Mesendoderm (in vitro differentiated cells): ENCODE data around the gene RALGDS.
A peak's percentile ranks its signal among the peaks of the same experiment; 100 is the strongest.
"Not testable (repeated sequence)": the region's sequence is repeated elsewhere in the genome, so short reads cannot be mapped to it uniquely, and the experiment has no call there.

Experiments used
- DNase-seq: peaks from one replicate; pipeline ENCODE4 v3.0.0; 2013
- H2AK5ac ChIP-seq: 2 replicates; pipeline ENCODE4 v1.6.1; 2013; ENCODE audit warnings: low read length, inconsistent platforms
- H2BK120ac ChIP-seq: 2 replicates; pipeline ENCODE4 v1.6.1; 2013; ENCODE audit warnings: low read depth, mild to moderate bottlenecking, low read length, moderate library complexity, mixed read lengths
- H2BK15ac ChIP-seq: replicated peaks from 2 replicates; pipeline ENCODE4 v1.6.1; 2013; ENCODE audit warnings: low read depth, mild to moderate bottlenecking, moderate library complexity
- H2BK5ac ChIP-seq: 2 replicates; pipeline ENCODE4 v1.6.1; 2013; ENCODE audit warnings: low read length, inconsistent platforms
- H3K18ac ChIP-seq: 2 replicates; pipeline ENCODE4 v1.6.1; 2013; ENCODE audit warnings: mild to moderate bottlenecking, low read length, mixed read lengths
- H3K23ac ChIP-seq: one replicate; pipeline ENCODE4 v1.6.1; 2013; ENCODE audit warnings: low read length
- H3K27ac ChIP-seq: 2 replicates; pipeline ENCODE4 v1.5.1; 2013; ENCODE audit warnings: low read depth, mild to moderate bottlenecking, inconsistent platforms, low read length, moderate library complexity
- H3K27me3 ChIP-seq: 2 replicates; pipeline ENCODE4 v1.6.1; 2013; ENCODE audit warnings: low read length, control low read depth, mild to moderate bottlenecking, inconsistent platforms; ENCODE audit not compliant: insufficient read depth, poor library complexity
- H3K36me3 ChIP-seq: 2 replicates; pipeline ENCODE4 v1.6.1; 2013; ENCODE audit warnings: low read length, inconsistent platforms; ENCODE audit not compliant: control insufficient read depth, insufficient read depth
- H3K4ac ChIP-seq: one replicate; pipeline ENCODE4 v1.6.1; 2013; ENCODE audit warnings: low read depth, mild to moderate bottlenecking, low read length, moderate library complexity
- H3K4me1 ChIP-seq: 2 replicates; pipeline ENCODE4 v1.6.1; 2013; ENCODE audit warnings: low read depth, low read length, inconsistent platforms; ENCODE audit not compliant: control insufficient read depth
- H3K4me2 ChIP-seq: 2 replicates; pipeline ENCODE4 v1.6.1; 2013; ENCODE audit warnings: low read length
- H3K4me3 ChIP-seq: 2 replicates; pipeline ENCODE4 v1.5.1; 2013; ENCODE audit warnings: mild to moderate bottlenecking, low read length
- H3K56ac ChIP-seq: one replicate; pipeline ENCODE4 v1.6.1; 2013; ENCODE audit warnings: low read length
- H3K79me1 ChIP-seq: 2 replicates; pipeline ENCODE4 v1.6.1; 2013; ENCODE audit warnings: low read length, inconsistent platforms
- H3K79me2 ChIP-seq: 2 replicates; pipeline ENCODE4 v1.6.1; 2013; ENCODE audit warnings: mild to moderate bottlenecking, low read length; ENCODE audit not compliant: control insufficient read depth, insufficient read depth
- H3K9ac ChIP-seq: 2 replicates; pipeline ENCODE4 v1.6.1; 2013; ENCODE audit warnings: low read length, inconsistent platforms
- H4K5ac ChIP-seq: one replicate; pipeline ENCODE4 v1.6.1; 2013; ENCODE audit warnings: low read length
- H4K8ac ChIP-seq: one replicate; pipeline ENCODE4 v1.6.1; 2013; ENCODE audit warnings: low read depth, mild to moderate bottlenecking, control low read depth, low read length, moderate library complexity
- WGBS: extraction: QIAGEN DNeasy Blood & Tissue Kit; methylation state at CpG from one replicate; pipeline ENCODE4 v1.1.7; 2013; ENCODE audit warnings: low lambda C conversion rate, missing lambda C conversion rate; ENCODE audit not compliant: insufficient coverage; ENCODE audit errors: extremely low coverage; 5-methylcytosine and 5-hydroxymethylcytosine counted together

Gene RALGDS

DNA sequence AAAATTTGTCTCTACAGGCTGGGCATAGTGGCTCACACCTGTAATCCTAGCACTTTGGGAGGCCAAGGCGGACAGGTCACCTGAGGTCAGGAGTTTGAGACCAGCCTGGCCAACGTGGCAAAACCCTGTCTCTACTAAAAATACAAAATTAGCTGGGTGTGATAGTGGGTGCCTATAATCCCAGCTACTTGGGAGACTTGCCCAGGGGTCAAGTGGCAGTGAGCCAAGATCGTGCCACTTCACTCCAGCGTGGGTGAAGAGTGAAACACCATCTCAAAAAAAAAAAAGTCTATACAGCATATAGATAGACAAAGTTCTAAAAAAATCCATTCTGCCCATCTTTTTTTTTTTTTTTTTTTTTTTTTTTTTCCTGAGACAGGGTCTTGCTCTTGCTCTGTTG lies 26.7 kb downstream of the RALGDS start:
- H2BK15ac ChIP-seq, H3K27ac ChIP-seq, H3K23ac ChIP-seq, H3K4me3 ChIP-seq, H3K4me1 ChIP-seq, H2BK120ac ChIP-seq, H3K4me2 ChIP-seq, H4K5ac ChIP-seq, H3K56ac ChIP-seq, H3K79me1 ChIP-seq, H3K18ac ChIP-seq, H3K79me2 ChIP-seq, H2BK5ac ChIP-seq, DNase-seq, H3K27me3 ChIP-seq, H3K4ac ChIP-seq, H3K9ac ChIP-seq, H3K36me3 ChIP-seq, H2AK5ac ChIP-seq, H4K8ac ChIP-seq: not testable (repeated sequence)
- no CpG with 5 or more reads among the region's 4 CpGs for WGBS

DNA sequence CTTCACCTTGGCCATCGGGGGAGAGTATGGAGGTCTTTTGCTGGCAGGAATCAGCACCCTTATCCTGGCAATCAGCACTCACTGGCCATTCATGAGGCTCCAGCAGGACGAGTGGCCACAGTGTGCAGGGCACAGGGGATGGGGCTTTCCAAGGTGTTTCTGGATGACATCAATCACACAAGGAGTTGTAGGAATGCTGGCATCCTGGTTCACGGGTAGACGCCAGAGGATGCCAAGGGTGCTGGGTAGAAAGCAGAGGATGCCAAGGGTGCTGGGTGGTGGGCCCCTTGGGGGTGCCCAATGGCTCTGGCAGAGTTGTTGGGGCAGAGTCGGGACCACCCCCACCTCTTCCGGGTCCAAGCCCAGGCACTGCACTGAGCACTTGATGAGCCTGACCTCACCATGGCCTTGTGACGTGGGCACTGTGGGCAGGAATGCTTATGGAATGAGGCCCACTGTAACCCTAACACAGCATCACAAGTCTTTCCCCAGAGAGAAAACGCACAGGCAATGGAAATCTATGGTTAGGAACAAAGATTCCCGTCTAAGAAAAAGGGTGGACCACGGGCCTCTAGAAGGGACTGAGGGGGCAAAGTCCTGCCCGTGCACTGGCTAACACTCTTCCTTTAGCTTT lies 30.2 kb downstream of the RALGDS start:
- no peak overlapping the region for H3K18ac ChIP-seq
- H3K23ac ChIP-seq: no peak overlapping the region
- H4K5ac ChIP-seq: no peak overlapping the region
- H2BK15ac ChIP-seq: no peak overlapping the region
- H3K4me2 ChIP-seq: no peak overlapping the region
- H2BK5ac ChIP-seq: no peak overlapping the region
- no peak overlapping the region for H2BK120ac ChIP-seq
- no peaks in the 10 kb centered on the region for H3K27me3 ChIP-seq
- H3K4ac ChIP-seq: no peak overlapping the region
- no peak overlapping the region for H2AK5ac ChIP-seq
- no peak overlapping the region for H3K56ac ChIP-seq
- no peaks in the 10 kb centered on the region for H3K79me2 ChIP-seq
- H3K36me3 ChIP-seq: no peaks in the 10 kb centered on the region
- WGBS: no CpG with 5 or more reads among the region's 11 CpGs
- no peak for DNase-seq
- no peak overlapping the region for H4K8ac ChIP-seq
- H3K27ac ChIP-seq: no peak overlapping the region
- no peaks in the 10 kb centered on the region for H3K4me1 ChIP-seq
- H3K9ac ChIP-seq: no peak overlapping the region
- H3K4me3 ChIP-seq: no peak overlapping the region
- H3K79me1 ChIP-seq: no peaks in the 10 kb centered on the region

DNA sequence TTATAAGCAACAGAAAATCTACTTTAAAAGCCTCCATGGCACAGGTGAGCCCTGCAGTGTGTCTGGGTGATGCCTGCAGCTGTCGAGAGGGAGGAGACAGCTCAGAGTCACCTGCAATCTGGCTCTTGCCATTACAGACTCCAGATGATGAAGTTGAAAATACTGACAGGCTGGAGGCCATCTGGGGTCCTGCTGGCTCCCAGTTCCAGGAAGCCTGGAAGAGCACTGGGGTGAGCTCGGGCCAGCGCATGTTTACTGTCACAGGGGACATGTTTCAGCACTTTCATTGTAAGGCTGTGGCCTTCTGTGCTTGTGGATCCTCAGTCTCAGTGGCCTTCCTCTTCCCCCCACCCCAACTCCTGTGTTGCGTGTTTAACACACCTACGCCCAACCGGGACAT lies 30.9 kb downstream of the RALGDS start:
- H3K79me2 ChIP-seq: no peaks in the 10 kb centered on the region
- no peaks in the 10 kb centered on the region for H3K4me1 ChIP-seq
- no peak for DNase-seq
- H2BK15ac ChIP-seq: no peak overlapping the region
- WGBS: no CpG with 5 or more reads among the region's 6 CpGs
- no peak overlapping the region for H3K23ac ChIP-seq
- H3K9ac ChIP-seq: no peak overlapping the region
- no peak overlapping the region for H2BK5ac ChIP-seq
- no peaks in the 10 kb centered on the region for H3K27me3 ChIP-seq
- no peak overlapping the region for H2BK120ac ChIP-seq
- no peak overlapping the region for H3K27ac ChIP-seq
- no peak overlapping the region for H4K5ac ChIP-seq
- no peak overlapping the region for H4K8ac ChIP-seq
- no peak overlapping the region for H3K4ac ChIP-seq
- H3K56ac ChIP-seq: no peak overlapping the region
- H3K4me2 ChIP-seq: no peak overlapping the region
- H3K79me1 ChIP-seq: no peaks in the 10 kb centered on the region
- H2AK5ac ChIP-seq: no peak overlapping the region
- no peak overlapping the region for H3K4me3 ChIP-seq
- H3K36me3 ChIP-seq: no peaks in the 10 kb centered on the region
- no peak overlapping the region for H3K18ac ChIP-seq

DNA sequence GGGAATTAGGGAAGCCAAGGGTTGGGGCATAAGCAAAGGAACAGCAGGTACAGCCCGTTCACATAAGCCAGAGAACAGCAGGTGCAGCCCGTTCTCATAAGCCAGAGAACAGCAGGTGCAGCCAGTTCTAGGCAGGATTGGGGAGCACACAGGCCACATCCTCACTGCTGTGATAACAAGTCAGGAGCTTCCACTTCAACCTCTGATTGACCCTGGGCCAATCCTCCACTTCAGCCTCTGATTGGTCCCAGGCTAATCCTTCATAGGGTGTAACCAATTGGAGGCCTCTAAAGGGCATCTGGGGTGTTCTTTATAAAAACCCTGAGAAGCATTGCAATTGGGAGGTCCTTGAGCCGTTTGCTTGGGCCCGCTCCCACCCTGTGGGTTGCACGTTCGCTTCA lies 31.8 kb downstream of the RALGDS start:
- Histone ChIP-seq H2BK15ac (no peak overlapping the region), H3K79me1 (no peaks in the 10 kb centered on the region), H3K9ac (no peak overlapping the region), H4K5ac (no peak overlapping the region), H3K56ac (no peak overlapping the region), H3K4me2 (no peak overlapping the region), H3K79me2 (no peaks in the 10 kb centered on the region), H3K4me3 (no peak overlapping the region), H2AK5ac (no peak overlapping the region), H3K4ac (no peak overlapping the region), H3K36me3 (no peaks in the 10 kb centered on the region), H3K18ac (no peak overlapping the region), H4K8ac (no peak overlapping the region), H3K27me3 (no peaks in the 10 kb centered on the region), H2BK5ac (no peak overlapping the region), H3K23ac (no peak overlapping the region), H3K4me1 (no peaks in the 10 kb centered on the region), H3K27ac (no peak overlapping the region), H2BK120ac (no peak overlapping the region)
- peak; percentile 5 for DNase-seq
- whole genome bisulfite sequencing: no CpG with 5 or more reads among the region's 6 CpGs

DNA sequence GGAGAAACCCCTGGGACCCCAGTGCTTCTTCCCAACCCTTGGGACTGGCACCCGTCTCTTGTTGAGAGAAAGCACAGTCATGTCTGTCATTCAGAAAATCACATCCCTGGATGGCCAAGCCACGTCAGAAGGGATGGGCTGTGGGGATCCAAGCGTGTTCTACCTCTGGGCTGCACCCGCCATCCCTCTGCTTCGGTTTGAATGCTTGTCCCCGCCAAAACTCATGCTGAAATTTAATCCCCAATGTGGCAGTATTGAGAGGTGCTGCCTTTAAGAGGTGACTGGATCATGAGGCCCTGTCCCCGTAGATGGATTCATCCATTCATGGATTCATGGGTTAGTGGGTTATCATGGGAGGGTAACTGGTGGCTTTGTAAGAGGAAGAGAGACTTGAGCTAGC lies 32.3 kb downstream of the RALGDS start:
- H4K8ac ChIP-seq: no peak overlapping the region
- H3K56ac ChIP-seq: no peak overlapping the region
- H4K5ac ChIP-seq: no peak overlapping the region
- WGBS: no CpG with 5 or more reads among the region's 7 CpGs
- H2AK5ac ChIP-seq: no peak overlapping the region
- H3K4me2 ChIP-seq: no peak overlapping the region
- no peaks in the 10 kb centered on the region for H3K27me3 ChIP-seq
- H3K36me3 ChIP-seq: no peaks in the 10 kb centered on the region
- H2BK120ac ChIP-seq: no peak overlapping the region
- no peak overlapping the region for H3K4ac ChIP-seq
- DNase-seq: no peak
- H3K79me2 ChIP-seq: no peaks in the 10 kb centered on the region
- no peak overlapping the region for H3K23ac ChIP-seq
- H2BK5ac ChIP-seq: no peak overlapping the region
- no peak overlapping the region for H2BK15ac ChIP-seq
- no peak overlapping the region for H3K27ac ChIP-seq
- no peak overlapping the region for H3K4me3 ChIP-seq
- H3K18ac ChIP-seq: no peak overlapping the region
- H3K4me1 ChIP-seq: no peaks in the 10 kb centered on the region
- no peaks in the 10 kb centered on the region for H3K79me1 ChIP-seq
- H3K9ac ChIP-seq: no peak overlapping the region

DNA sequence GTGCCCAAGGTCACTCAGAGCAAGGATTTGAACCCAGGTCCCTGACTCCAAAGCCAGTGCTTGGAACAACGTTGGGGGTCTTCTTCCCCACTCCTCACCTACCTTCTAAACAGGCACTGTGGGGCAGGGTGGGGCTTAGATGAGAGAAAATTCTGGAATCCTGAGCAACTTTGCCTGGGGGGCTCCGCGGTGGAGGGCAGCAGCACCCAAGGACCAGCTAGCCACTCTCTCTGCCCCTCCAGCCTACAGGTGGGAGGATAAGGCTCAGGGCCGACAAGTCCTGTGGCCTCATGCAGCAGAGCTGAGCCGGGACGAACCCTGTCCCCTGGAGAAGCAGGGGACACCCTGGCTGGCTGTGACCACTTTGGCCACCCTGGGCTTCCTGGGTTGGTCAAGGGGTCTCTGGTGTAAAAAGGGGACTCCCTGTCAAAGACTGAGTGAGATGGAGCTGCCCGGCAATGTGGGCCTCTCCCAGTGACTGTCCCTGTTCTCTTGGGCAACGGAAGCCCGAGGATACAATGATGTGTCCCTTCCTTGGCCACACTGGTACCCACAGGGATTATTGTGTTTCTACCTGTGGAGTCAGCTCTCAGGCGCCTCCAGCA lies 32.8 kb downstream of the RALGDS start:
- Histone ChIP-seq H3K56ac (no peak overlapping the region), H3K4me3 (no peak overlapping the region), H2BK5ac (no peak overlapping the region), H3K79me2 (no peaks in the 10 kb centered on the region), H2AK5ac (no peak overlapping the region), H3K4ac (no peak overlapping the region), H3K4me1 (no peaks in the 10 kb centered on the region), H3K27ac (no peak overlapping the region), H4K8ac (no peak overlapping the region), H3K27me3 (no peaks in the 10 kb centered on the region), H3K36me3 (no peaks in the 10 kb centered on the region), H4K5ac (no peak overlapping the region), H3K79me1 (no peaks in the 10 kb centered on the region), H2BK120ac (no peak overlapping the region), H2BK15ac (no peak overlapping the region), H3K23ac (no peak overlapping the region), H3K18ac (no peak overlapping the region), H3K4me2 (no peak overlapping the region), H3K9ac (no peak overlapping the region)
- WGBS: no CpG with 5 or more reads among the region's 10 CpGs
- no peak for DNase-seq
